ENCODE measurements around the gene STK40. TPM values are rescaled to one million over a fixed set of nuclear protein-coding genes. Genes with fewer than 3 reads are reported as not detected.

The STK40 gene
- total and polyA plus RNA-seq, 2 donors (not counting 1 experiment from before 2014, with no cell fraction given), result 14.2 to 15.1 TPM

DNA sequence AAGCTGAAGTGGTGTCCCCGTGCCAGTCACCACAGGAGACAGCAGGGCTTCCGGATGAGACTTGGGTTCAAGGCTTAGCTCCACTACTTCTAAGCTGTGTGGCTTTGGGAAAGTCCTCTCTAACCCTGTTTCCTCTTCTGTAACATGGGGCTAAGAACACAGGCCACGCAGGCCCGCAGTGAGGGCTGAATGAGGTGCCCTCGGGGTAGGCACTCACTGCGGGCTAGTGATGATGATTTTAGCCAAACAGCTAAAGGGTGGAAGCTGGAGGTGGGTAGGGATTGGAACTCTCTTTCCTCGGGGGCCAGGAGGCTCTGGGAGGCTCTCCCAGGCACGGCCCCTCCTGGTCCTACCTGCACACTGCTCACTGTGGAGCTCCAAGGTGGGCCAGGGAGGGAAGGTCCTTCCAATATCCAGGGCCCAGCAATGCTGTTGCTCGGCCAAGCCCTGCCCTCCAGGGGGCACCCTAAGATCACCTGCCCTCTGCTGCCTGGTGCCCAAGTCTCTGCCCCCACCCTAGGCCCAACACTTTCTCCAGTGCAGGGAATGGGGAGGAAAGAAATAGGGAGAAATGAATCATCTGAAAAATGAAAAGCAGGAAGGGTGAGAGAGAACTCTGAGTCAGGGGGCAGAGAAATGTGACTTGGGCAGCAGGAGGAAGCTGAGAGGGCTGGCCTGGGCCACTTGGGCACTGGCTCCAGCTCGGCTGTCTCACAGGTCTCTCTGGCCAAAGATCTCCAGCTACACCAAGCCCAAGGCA is 43.1 kb downstream of the STK40 start:
- peaks cover 36% of the 10 kb centered on the region for H3K36me3 ChIP-seq (ENCODE audit: control insufficient read depth, insufficient read depth, low read length)
- H3K9ac ChIP-seq (ENCODE audit: insufficient read depth, low read length), result peak overlapping the region; percentile 40

DNA sequence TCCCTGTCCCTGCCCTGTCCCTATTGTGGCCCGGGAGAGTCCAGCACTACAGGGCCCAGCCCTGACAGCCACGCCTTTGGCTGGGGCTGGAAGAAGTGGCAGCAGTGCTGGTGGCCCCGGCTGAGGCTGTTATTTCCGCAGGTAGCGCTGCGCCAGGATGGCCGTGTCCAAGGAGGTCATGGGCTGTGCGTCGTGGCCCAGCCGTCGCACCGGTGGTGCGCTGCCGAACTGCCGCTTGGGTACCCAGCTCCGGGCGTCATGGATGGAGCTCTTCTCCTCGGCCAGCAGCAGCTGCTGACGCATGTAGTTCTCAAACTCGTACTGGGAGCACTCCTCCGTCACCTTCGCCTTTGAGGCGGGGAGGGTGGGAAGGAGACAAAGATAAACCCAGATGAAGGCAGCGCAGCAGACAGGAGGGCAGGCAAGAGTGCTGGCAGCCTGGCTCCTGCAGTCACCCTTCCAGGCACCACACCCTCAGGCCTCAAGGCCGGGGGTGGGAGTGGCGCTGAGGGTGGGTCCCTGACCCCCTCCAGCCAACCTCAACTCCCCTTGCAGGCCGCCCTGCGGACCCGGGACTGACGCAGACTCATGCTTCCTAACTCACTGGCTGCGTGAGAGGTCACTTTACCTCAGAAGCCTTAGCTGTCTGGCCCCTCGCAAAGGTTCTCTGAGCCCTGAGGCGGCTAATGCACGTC is 44.0 kb downstream of the STK40 start:
- H4K20me1 ChIP-seq (ENCODE audit: control insufficient read depth, extremely low read depth, insufficient read depth, low read length), result no peaks in the 10 kb centered on the region
- no peaks in the 10 kb centered on the region for H3K27me3 ChIP-seq (ENCODE audit: control insufficient read depth, insufficient read depth, low read length)
- peaks cover 13% of the 10 kb centered on the region for H3K4me1 ChIP-seq (ENCODE audit: control insufficient read depth, extremely low read depth, insufficient read depth, low read length)
- H3K4me3 ChIP-seq (replicated peaks in 1 of 4; ENCODE audit: control extremely low read depth in 1 of 4, insufficient read depth in 1 of 4, low read depth in 3 of 4, low read length in 4 of 4), result no peak overlapping the region
- H3K36me3 ChIP-seq (ENCODE audit: control insufficient read depth, insufficient read depth, low read length), result peaks cover 31% of the 10 kb centered on the region
- H3K9me3 ChIP-seq (ENCODE audit: control insufficient read depth, insufficient read depth, low read depth, low read length), result no peaks in the 10 kb centered on the region
- no peak overlapping the region for H2AFZ ChIP-seq (ENCODE audit: low read length)
- no peak overlapping the region for H3K9ac ChIP-seq (ENCODE audit: insufficient read depth, low read length)
- no peak overlapping the region for H3K27ac ChIP-seq (ENCODE audit: insufficient read depth, low read length)
- H3K79me2 ChIP-seq (ENCODE audit: control insufficient read depth, insufficient read depth, low read length), result no peaks in the 10 kb centered on the region
- no peak overlapping the region for H3K4me2 ChIP-seq (ENCODE audit: extremely low read depth, insufficient read depth, low read length)
- no peak for DNase-seq (ENCODE audit: low read depth in 2 of 2)
- TF ChIP-seq CTCF (conservative IDR thresholded peaks at IDR 0.05 in 1 of 2, IDR thresholded peaks at IDR 0.05 in 1 of 2; ENCODE audit: low read depth in 1 of 2, low read length in 2 of 2) (no peak), EZH2 (IDR thresholded peaks at IDR 0.05; ENCODE audit: low read length, missing control alignments) (no peak)

More for the DNA sequence above, 43.1 kb downstream of the STK40 start:
- peak overlapping the region; percentile 74 for H3K27ac ChIP-seq (ENCODE audit: insufficient read depth, low read length)
- H3K4me2 ChIP-seq (ENCODE audit: extremely low read depth, insufficient read depth, low read length), result peak overlapping the region; percentile 19
- no peak overlapping the region for H3K4me3 ChIP-seq (replicated peaks in 1 of 4; ENCODE audit: control extremely low read depth in 1 of 4, insufficient read depth in 1 of 4, low read depth in 3 of 4, low read length in 4 of 4)
- no peak overlapping the region for H2AFZ ChIP-seq (ENCODE audit: low read length)
- no peak for TF ChIP-seq EZH2 (IDR thresholded peaks at IDR 0.05; ENCODE audit: low read length, missing control alignments)
- peak; percentile 58 for TF ChIP-seq CTCF (conservative IDR thresholded peaks at IDR 0.05 in 1 of 2, IDR thresholded peaks at IDR 0.05 in 1 of 2; ENCODE audit: low read depth in 1 of 2, low read length in 2 of 2)
- peaks cover 13% of the 10 kb centered on the region for H3K4me1 ChIP-seq (ENCODE audit: control insufficient read depth, extremely low read depth, insufficient read depth, low read length)
- H4K20me1 ChIP-seq (ENCODE audit: control insufficient read depth, extremely low read depth, insufficient read depth, low read length), result no peaks in the 10 kb centered on the region
- H3K27me3 ChIP-seq (ENCODE audit: control insufficient read depth, insufficient read depth, low read length), result no peaks in the 10 kb centered on the region
- peak; percentile 59 to 67 for DNase-seq (ENCODE audit: low read depth in 2 of 2)
- H3K9me3 ChIP-seq (ENCODE audit: control insufficient read depth, insufficient read depth, low read depth, low read length), result no peaks in the 10 kb centered on the region
- H3K79me2 ChIP-seq (ENCODE audit: control insufficient read depth, insufficient read depth, low read length), result no peaks in the 10 kb centered on the region

GRCh38 chr1:36339615-36340014 is 46.1 kb downstream of the STK40 start:
- Histone ChIP-seq H3K27me3 (ENCODE audit: control insufficient read depth, insufficient read depth, low read length) (no peaks in the 10 kb centered on the region), H4K20me1 (ENCODE audit: control insufficient read depth, extremely low read depth, insufficient read depth, low read length) (no peaks in the 10 kb centered on the region), H3K27ac (ENCODE audit: insufficient read depth, low read length) (no peak overlapping the region), H2AFZ (ENCODE audit: low read length) (no peak overlapping the region), H3K4me1 (ENCODE audit: control insufficient read depth, extremely low read depth, insufficient read depth, low read length) (peaks cover 13% of the 10 kb centered on the region), H3K4me3 (replicated peaks in 1 of 4; ENCODE audit: control extremely low read depth in 1 of 4, insufficient read depth in 1 of 4, low read depth in 3 of 4, low read length in 4 of 4) (no peak overlapping the region), H3K9me3 (ENCODE audit: control insufficient read depth, insufficient read depth, low read depth, low read length) (no peaks in the 10 kb centered on the region), H3K36me3 (ENCODE audit: control insufficient read depth, insufficient read depth, low read length) (peaks cover 23% of the 10 kb centered on the region), H3K4me2 (ENCODE audit: extremely low read depth, insufficient read depth, low read length) (no peak overlapping the region), H3K79me2 (ENCODE audit: control insufficient read depth, insufficient read depth, low read length) (no peaks in the 10 kb centered on the region), H3K9ac (ENCODE audit: insufficient read depth, low read length) (no peak overlapping the region)
- no peak for TF ChIP-seq CTCF (conservative IDR thresholded peaks at IDR 0.05 in 1 of 2, IDR thresholded peaks at IDR 0.05 in 1 of 2; ENCODE audit: low read depth in 1 of 2, low read length in 2 of 2)
- no peak for TF ChIP-seq EZH2 (IDR thresholded peaks at IDR 0.05; ENCODE audit: low read length, missing control alignments)
- no peak for DNase-seq (ENCODE audit: low read depth in 2 of 2)
